Cardiac septum (tissue), 1 donor: ENCODE data around the gene PLXNA1. TPM values are rescaled to one million over a fixed set of nuclear protein-coding genes. Genes with fewer than 3 reads are reported as not detected.

ENCODE experiments used
- DNase-seq: peaks from one replicate; pipeline ENCODE4 v3.0.0-alpha.2; 2020; ENCODE audit warnings: low spot score
- intact Hi-C: fragments of 100-400 bp; cut with DNase I; formaldehyde crosslinking; loops from one replicate; pipeline ENCODE4 v1.14.0; 2022
- total RNA-seq: library from RNA; stranded (reverse); fragmentation: NEBNext Ultra II Directional; extraction: Animal tissue kit (Norgen Biotek cat#: 25700); gene quantifications from one replicate; pipeline ENCODE4 v1.2.1, GENCODE V29; 2021
- donor health status: DM: no; HTN: no; CAD: no.

The PLXNA1 gene
- total RNA-seq, 1 donor from 2014 or later, result 31.6 TPM

GRCh38 chr3:126995254-126995780 is 12.4 kb downstream of the PLXNA1 start:
- no peak for DNase-seq
- intact Hi-C loops, result loop anchor here (5.0 kb wide), 1 partner anchor 243 kb away; no protein-coding TSS in a partner anchor

- intact Hi-C loops, result loop anchor here (5.0 kb wide), 1 partner anchor 244 kb away; no protein-coding TSS in a partner anchor
- DNase-seq, result no peak
Observed at GRCh38 chr3:126995926-126996512, 13.1 kb downstream of the PLXNA1 start.

- intact Hi-C loops, result loop anchor here (5.0 kb wide), 1 partner anchor 245 kb away; no protein-coding TSS in a partner anchor
- DNase-seq, result no peak
Observed at GRCh38 chr3:126996905-126997304, 14.0 kb downstream of the PLXNA1 start.

GRCh38 chr3:126997455-126998038 is 14.6 kb downstream of the PLXNA1 start:
- DNase-seq, result no peak
- intact Hi-C loops, result loop anchor here (5.0 kb wide), 1 partner anchor 245 kb away; no protein-coding TSS in a partner anchor

- DNase-seq, result no peak
- intact Hi-C loops, result loop anchor here (5.0 kb wide), 1 partner anchor 246 kb away; no protein-coding TSS in a partner anchor
Observed at GRCh38 chr3:126998320-126998719, 15.4 kb downstream of the PLXNA1 start.

GRCh38 chr3:126998728-126999127 is 15.8 kb downstream of the PLXNA1 start:
- intact Hi-C loops, result loop anchor here (5.0 kb wide), 1 partner anchor 246 kb away; no protein-coding TSS in a partner anchor
- DNase-seq, result no peak

- intact Hi-C loops, result loop anchor here (5.0 kb wide), 1 partner anchor 247 kb away; no protein-coding TSS in a partner anchor
Observed at GRCh38 chr3:126999383-126999782, 16.5 kb downstream of the PLXNA1 start.

GRCh38 chr3:127000119-127000518 is 17.2 kb downstream of the PLXNA1 start:
- DNase-seq, result no peak
- intact Hi-C loops, result loop anchor here (5.0 kb wide), 1 partner anchor 137 kb away; no protein-coding TSS in a partner anchor

More at GRCh38 chr3:126999383-126999782, 16.5 kb downstream of the PLXNA1 start:
- no peak for DNase-seq

GRCh38 chr3:127000761-127001160 is 17.8 kb downstream of the PLXNA1 start:
- intact Hi-C loops, result loop anchor here (5.0 kb wide), 1 partner anchor 137 kb away; no protein-coding TSS in a partner anchor
- no peak for DNase-seq

- intact Hi-C loops, result loop anchor here (5.0 kb wide), 1 partner anchor 136 kb away; no protein-coding TSS in a partner anchor
- DNase-seq, result no peak
Observed at GRCh38 chr3:127001486-127002194, 18.7 kb downstream of the PLXNA1 start.

- DNase-seq, result peak; percentile 93
- intact Hi-C loops, result loop anchor here (5.0 kb wide), 1 partner anchor 135 kb away; no protein-coding TSS in a partner anchor
Observed at GRCh38 chr3:127002195-127003174, 19.6 kb downstream of the PLXNA1 start.

GRCh38 chr3:127003175-127003555 is 20.2 kb downstream of the PLXNA1 start:
- no peak for DNase-seq
- intact Hi-C loops, result loop anchor here (5.0 kb wide), 1 partner anchor 134 kb away; no protein-coding TSS in a partner anchor

GRCh38 chr3:127003601-127004280 is 20.8 kb downstream of the PLXNA1 start:
- DNase-seq, result no peak
- intact Hi-C loops, result loop anchor here (5.0 kb wide), 1 partner anchor 134 kb away; no protein-coding TSS in a partner anchor

- intact Hi-C loops, result loop anchor here (5.0 kb wide), 1 partner anchor 132 kb away; no protein-coding TSS in a partner anchor
Observed at GRCh38 chr3:127004641-127005397, 21.9 kb downstream of the PLXNA1 start.

GRCh38 chr3:127005864-127006500 is 23.1 kb downstream of the PLXNA1 start:
- intact Hi-C loops, result no loop called here

More at GRCh38 chr3:127004641-127005397, 21.9 kb downstream of the PLXNA1 start:
- no peak for DNase-seq

GRCh38 chr3:127006781-127007436 is 24.0 kb downstream of the PLXNA1 start:
- no peak for DNase-seq
- intact Hi-C loops, result no loop called here

More at GRCh38 chr3:127005864-127006500, 23.1 kb downstream of the PLXNA1 start:
- DNase-seq, result no peak
